HG03108 (cell line): ENCODE results near the gene SPECC1L.

ENCODE experiments used
- ATAC-seq: cut with Tn5 transposase; IDR thresholded peaks from one replicate; pipeline ENCODE4 v1.9.1; 2021; ENCODE audit warnings: moderate library complexity; ENCODE audit not compliant: unreplicated experiment

The SPECC1L gene

DNA sequence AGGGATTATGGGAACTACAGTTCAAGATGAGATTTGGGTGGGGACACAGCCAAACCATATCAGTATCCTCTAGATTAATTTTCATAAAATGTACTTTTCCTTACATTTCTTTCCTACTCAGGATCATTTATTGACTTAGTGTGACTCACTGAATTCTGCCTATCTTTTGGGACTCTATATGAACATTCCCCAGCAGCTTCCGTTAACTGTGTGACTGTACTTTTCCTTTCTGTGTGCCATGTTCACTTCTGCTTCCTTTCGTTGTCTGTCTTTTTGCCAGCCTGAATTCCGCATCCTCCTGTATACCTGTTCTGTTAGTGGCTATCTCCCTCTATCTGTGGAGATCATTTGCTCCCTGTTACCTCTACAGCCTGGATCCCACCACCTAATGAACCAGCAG lies 48.8 kb downstream of the SPECC1L start:
- no peak for ATAC-seq

DNA sequence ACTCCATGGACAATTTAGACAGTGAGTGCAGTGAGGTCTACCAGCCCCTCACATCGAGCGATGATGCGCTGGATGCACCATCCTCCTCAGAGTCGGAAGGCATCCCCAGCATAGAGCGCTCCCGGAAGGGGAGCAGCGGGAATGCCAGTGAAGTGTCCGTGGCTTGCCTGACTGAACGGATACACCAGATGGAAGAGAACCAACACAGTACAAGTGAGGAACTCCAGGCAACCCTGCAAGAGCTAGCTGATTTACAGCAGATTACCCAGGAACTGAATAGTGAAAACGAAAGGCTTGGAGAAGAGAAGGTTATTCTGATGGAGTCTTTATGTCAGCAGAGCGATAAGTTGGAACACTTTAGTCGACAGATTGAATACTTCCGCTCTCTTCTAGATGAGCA lies 51.4 kb downstream of the SPECC1L start:
- no peak for ATAC-seq

DNA sequence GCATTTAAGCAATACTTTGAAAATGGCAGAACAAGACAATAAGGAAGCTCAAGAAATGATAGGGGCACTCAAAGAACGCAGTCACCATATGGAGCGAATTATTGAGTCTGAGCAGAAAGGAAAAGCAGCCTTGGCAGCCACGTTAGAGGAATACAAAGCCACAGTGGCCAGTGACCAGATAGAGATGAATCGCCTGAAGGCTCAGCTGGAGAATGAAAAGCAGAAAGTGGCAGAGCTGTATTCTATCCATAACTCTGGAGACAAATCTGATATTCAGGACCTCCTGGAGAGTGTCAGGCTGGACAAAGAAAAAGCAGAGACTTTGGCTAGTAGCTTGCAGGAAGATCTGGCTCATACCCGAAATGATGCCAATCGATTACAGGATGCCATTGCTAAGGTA lies 51.9 kb downstream of the SPECC1L start:
- ATAC-seq: no peak

DNA sequence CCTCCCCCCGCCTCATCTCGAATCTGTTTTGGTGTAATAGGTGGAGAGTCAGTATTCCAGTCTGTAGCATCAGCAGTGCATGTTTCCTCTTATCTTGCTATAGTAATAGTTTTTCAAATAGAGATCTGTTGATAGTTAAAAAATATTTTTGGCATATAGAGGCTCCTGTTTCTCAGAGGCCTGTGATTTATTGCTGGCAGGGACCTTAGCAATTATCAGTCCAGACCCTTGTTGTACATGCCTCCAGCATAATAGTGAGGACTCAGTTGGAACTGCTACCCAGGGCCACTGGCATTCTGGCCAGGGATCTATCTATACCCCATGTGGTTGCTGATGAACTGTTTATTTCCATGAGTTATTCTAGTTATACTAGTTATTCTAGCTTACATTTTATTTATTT lies 52.6 kb downstream of the SPECC1L start:
- ATAC-seq: no peak

DNA sequence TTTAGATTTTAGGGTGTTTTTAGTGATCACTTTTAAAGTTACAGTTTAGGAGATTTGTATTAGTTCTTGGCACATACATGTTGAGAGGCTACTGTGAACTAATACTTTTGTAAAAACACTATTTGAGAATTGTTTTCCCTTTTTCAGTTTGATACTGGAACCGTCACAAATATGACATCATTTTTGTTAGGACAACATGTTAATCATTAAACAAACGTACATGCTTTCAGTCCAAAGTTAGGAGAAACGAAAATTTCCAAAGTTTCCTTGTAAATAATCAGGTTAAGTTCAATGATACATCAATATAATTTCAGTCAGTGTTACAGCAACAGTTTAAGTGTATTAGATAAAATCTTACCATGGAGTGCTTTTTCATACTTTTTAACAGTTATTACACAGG lies 53.1 kb downstream of the SPECC1L start:
- no peak for ATAC-seq

DNA sequence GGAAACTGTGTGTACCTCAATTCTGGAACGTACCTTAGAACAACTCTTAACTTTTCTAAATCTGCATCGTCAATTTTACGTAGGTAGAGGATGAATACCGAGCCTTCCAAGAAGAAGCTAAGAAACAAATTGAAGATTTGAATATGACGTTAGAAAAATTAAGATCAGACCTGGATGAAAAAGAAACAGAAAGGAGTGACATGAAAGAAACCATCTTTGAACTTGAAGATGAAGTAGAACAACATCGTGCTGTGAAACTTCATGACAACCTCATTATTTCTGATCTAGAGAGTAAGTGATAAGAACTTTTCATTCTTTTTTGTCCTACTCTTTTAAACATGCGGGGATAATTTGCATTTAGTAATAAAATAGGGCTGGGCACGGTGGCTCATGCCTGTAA lies 53.5 kb downstream of the SPECC1L start:
- no peak for ATAC-seq

DNA sequence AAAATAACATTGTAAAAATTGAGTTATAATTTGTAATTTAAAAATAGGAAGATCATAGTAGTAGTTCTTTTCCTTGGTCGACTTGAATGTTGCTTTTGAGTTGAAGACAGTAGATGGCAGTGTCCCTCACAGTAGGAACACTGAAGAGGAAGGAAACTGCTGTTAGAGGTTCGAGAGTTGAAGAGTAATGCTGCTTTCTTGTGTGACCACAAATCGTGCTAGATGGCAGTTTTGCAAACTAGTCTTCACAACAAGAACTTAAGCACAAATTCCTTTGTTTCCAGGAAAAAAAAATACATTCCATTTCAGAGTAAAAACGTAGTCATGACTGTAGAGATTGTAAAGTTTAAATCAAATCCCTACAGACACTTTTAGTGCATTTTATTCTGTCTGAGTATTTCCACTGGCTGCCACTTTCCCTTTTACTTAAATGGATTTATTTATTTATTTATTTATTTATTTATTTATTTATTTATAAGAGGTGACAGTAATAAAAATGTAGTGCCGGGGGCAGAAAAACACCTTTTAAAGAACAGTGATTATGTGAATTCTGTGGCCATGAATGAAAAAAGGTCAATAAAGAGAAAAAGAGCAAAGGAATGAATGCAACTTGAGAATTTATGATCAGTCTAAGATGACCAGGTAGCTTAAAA lies 54.6 kb downstream of the SPECC1L start:
- peak; percentile 79 for ATAC-seq

DNA sequence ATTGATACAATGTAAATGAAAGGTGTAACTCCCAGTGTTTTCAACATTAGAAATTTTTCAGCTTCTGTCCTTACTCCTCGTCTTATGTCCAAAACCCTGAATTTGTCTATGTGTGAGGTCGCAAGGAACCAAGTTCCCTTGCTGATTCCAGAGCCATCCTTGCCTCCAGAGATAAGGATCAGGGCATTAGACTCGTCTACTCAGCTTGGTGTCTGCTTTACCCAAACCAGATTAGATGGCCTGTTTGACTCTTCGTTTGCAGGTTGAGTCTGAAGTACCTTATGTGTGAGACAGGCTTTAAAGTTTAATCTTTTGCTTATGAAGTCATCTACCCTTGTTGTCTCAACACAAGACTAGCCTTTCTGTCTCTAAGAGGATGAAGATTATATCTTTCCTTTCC lies 55.6 kb downstream of the SPECC1L start:
- ATAC-seq: no peak

DNA sequence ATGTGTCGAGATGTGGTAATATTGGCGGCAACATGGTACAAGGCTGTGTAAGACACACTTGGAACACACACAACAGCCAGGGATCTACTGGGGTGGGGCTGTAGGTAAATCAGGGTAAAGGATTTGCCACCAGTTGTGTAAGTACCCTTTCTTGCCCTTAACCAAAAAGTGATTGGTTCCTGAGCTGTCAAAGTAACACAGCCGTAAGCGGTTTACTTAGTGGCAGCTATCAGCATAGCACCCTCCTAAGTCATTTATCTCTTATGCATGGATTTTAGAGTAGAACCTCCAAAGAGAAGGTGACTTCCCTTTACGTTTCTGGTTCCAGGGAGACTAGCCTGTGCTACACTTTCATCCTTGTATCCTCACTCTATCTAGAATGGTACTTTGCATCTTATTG lies 57.2 kb downstream of the SPECC1L start:
- ATAC-seq: no peak

DNA sequence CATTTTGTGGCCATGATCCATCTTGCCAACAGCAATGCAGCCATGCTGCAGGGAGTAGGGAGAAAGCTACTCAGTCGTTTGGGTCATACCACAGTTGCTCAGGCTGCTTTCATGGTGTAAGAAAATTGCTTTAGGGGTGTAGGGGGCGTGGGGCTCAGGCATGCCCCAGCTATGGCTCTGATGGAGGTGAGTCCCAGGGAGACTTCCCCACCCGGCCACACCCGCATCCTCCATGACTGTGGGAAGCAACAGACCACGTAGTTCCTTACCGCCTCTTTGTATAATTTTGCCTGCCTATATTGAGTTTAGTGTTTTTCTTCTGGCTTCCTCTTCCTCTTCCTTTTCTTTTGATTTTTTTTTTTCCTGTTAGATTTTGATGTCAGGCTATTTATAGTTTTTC lies 58.8 kb downstream of the SPECC1L start:
- no peak for ATAC-seq

DNA sequence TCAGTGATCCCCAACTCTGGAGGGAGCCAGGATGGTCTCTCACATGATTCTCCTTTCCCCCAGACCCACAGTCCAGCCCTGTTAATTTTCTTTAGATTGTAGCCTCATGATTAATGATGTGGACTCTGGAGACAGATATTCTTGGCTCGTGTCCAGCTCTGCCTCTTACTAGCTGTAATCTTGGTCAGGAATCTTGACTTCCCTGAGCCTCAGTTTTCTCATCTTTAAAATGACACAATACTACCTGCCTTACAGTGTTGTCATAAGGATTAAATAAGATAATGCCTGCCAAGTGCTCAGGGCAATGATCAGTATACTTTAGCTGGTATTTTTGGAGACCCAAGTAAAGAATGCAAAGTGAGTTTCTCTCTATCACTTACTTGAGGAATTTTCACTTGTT lies 60.0 kb downstream of the SPECC1L start:
- ATAC-seq: no peak

DNA sequence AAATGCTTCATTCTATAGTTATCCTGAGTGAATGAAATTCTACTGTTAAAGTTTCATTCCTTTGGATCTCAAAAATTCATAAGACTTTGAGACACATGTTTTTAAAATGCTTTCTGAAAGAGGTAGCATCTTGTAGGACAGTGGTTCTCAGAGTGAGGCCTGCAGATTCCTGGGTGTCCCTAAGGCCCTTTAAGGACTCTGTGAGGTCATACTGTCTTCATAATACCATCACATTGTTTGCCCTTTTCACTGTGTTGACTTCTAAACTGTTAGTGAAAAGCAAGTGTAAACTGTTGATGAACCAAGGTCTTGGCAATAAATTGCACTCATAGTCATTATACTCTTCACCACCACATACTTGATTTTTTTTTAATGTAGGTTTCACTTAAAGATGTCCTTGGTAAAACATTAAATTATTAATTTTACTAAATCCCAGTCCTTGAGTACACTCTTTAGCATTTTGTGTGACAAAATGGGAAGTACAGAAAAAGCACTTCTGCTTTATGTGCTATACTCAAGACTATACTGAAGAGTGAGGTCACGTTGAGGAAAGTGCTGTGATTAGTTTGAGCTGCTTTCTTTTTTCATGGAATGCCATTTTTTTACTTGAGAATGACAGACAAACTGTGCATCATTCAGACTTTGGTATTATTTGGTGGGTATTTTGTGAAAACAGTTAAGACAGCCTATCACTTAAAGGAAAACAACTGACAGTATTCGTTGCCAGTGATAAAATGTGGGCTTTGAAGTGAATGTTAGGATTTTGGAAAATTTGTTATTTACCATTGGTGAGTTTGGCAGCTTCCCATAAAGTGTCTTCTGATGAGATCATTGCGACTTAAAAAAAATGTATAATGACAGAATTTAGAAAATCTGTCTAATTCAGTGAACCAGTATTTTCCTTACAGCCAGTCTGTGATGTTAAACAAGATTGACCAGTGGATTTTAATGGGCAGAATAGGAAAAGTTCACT lies 61.1 kb downstream of the SPECC1L start:
- ATAC-seq: no peak

DNA sequence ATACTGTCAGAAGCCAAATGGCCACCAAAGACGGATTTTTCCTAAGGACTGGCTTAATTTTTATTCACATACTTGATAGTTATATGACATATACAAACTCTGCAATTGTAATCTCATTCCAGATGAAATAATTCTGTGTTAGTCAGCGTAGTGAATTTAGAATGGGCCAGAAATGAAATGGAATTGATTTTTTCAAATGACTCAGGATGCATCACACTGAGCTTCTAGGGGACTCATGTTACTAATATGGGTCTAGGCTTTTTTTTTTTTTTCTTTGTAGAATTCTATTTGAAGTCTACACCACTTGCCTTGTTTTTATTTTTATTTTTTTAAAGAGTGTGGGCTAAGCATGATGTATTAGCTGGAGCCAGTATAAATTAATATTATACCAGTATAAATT lies 62.7 kb downstream of the SPECC1L start:
- no peak for ATAC-seq

DNA sequence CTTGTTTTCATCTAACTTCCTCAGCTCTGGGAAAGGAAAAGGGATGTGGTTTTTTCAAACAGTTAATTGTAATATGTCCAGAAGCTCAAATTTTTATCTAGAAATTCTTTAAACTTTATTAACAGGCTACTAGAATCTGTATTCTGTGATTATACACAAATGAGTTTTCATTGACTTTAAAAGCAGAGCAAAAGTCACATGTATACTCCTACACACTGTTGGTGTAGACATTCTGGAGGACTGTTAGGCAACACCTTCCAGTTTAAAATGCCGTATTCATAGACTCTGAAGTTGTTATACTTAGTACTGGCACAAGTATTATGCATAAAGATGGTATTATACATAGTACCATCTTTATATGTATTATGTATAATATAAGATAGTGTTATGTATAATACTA lies 64.9 kb downstream of the SPECC1L start:
- ATAC-seq: no peak

DNA sequence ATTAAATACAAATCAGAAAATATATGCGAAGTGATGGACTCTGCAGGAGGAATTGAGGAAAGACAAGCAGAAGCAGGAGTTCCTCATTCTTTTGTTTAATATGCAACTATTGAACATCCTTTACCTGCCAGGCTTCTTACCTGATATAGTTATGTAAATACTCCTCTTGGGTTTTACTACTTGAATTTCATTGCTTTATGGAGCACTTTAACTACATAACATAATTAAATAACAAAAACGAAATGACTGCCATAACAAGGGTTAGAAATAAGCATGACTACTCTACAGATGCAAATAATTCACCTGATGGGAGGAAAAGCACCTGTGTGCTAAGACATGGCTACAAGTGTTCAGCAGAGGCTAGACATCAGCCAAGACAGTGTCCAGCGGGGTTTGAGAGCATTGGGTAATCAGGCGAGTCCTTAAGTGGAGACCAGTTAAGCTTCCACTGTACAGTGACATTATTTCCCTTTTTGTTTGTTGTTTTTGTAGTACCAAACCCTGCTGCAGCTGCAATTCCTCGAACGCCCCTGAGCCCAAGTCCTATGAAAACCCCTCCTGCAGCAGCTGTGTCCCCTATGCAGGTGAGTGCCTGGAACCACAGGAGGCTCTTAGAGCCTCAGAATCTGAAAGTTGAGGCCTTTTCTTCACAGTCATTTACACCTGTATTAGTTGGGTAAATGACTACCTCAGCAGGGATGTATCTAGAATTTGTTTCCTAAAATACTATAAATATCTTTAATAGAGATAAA lies 67.4 kb downstream of the SPECC1L start:
- ATAC-seq: no peak

DNA sequence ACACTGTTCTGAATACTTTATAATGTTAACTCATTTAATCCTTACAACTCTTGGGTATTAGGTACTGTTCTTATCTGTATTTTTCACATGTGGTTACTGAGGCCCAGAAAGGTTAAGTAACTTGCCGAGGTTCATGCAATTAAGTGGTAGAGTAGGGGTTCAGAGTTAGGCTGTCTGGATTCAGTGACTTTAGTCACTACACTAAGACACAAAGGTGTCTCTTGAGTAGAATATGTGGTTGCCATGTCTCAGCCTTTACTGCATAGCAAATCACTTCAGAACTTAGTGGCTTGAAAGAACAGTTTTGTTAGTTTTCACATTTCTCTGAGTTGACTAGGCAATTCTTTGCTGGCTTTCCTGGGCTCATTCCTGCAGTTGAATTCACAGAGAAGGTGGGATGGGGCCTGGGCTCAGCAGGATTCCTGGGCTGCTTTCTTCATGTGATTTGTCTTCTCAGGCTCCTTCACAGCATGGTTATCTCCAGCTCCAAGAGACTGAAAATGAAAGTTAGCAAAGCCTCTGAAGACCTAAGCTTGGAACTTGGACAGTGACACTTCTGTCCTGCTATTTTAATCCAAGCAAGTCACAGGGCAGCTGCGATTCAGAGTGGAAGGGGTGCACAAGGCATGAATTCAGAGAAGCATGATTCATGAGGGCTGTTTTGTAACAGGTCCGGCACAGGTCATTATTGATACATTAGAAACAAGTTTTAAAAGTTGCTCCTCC lies 68.3 kb downstream of the SPECC1L start:
- ATAC-seq: no peak

DNA sequence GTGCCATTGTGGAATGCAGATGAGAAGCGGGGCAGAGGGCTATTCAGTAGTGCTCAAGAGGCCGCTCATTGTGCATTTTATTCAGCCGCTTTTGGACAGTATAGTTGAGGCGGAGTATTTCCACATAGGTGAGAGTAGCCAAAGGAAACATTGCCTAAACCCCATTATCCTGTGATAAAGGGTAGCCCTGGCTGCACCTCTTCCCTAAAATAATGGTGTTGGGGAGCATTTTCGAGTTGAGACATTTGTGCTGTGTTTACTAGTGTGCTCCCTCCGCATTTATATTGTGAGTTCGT lies 68.8 kb downstream of the SPECC1L start:
- ATAC-seq: no peak

DNA sequence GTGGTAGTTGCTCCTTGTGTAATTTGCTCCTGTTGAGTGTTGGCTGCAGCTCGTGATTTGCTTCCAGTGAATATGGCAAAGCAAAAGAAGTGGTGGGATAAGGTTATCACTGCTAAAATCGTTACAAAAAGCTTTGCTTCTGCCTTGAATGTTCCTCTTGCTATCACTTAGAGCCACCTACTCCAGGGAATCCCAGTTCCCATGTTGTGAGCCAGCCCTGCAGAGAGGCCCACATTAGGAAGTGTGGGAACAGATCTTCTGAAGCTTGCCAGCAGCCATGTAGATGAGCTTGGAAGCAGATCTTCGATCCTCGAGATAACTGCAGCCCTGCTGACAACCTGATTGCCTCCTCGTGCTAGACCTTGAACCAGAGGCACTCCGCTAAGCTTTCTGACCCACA lies 71.0 kb downstream of the SPECC1L start:
- ATAC-seq: no peak

DNA sequence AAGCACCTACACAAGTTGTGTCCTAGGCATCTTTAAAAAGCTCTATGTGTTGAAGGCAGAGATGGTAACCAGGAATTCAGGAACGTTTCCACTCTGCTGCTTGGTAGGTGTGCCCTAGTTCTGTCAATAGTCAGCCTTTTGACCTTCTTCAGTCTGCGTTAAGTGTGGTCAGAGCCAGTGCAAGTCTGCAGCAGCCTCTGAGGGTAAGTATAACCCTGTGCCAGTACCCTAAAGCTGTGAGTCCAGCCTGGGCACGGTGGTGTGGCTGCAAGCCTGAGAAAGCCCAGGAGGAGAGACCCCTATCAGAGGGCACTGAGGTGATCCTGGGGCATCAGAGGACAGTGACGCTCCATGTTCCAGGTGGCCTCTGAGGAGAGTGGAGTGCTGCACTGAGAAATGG lies 80.0 kb downstream of the SPECC1L start:
- no peak for ATAC-seq

DNA sequence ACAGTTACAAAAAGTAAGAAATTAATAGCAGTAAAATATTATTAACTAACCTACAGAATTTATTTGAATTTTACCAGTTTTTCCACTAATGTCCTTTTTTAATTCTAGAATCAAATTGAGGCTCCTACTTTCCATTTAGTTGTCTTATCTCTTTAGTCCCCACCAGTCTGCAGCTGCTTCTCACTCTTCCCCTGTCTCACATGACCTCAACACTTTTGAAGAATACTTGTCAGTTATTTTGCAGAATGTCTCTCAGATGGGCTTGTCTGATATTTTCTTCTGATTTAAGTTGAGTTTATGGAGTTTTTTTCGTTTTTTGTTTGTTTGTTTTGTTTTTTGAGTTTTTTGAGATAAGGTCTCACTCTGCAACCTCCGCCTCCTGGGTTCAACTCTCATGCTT lies 82.5 kb downstream of the SPECC1L start:
- ATAC-seq: no peak

DNA sequence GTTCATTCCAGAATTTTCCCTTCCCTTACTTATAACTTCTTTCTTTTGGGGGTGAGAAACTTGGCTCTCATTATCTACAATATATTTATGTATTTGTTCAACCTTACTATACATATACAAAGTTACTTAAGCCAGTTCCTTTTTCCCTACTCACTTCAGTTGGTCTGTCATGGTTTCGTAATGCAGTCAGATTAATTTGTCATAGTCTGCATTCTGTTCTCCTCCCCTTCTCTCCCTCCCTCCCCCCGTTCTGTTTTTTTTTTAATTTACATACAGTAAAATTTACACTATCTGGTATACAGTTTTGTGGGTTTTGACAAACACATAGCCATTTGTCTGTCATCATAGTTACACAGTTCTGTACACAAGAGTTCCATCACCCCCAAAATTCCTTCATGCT lies 84.9 kb downstream of the SPECC1L start:
- ATAC-seq: no peak
